Vagina (tissue), 2 donors: ENCODE measurements around the gene DBT. TPM values are rescaled to one million over a fixed set of nuclear protein-coding genes. Genes with fewer than 3 reads are reported as not detected.

Experiments used
- DNase-seq, 2 donors: peaks; one replicate each; pipeline ENCODE4 v3.0.0-alpha.2; 2017; ENCODE audit errors: extremely low spot score in 2 of 2
- H3K27ac ChIP-seq: fragments of 200-600 bp; sonication (generic); one replicate; pipeline ENCODE4 v1.5.1; 2019
- H3K27me3 ChIP-seq: fragments of 200-600 bp; sonication (generic); one replicate; pipeline ENCODE4 v1.5.1; 2019
- H3K36me3 ChIP-seq, 2 donors: fragments of 200-600 bp; sonication (generic); one replicate each; pipeline ENCODE4 v1.5.1; 2017 to 2019
- H3K4me1 ChIP-seq: fragments of 200-600 bp; sonication (generic); one replicate; pipeline ENCODE4 v1.5.1; 2019
- H3K4me3 ChIP-seq, 2 donors: fragments of 200-600 bp; sonication (generic); 1 replicate in 1 of 2; 2 replicates in 1 of 2; pipeline ENCODE4 v1.5.1; 2016 to 2019
- H3K9me3 ChIP-seq: fragments of 200-600 bp; sonication (generic); one replicate; pipeline ENCODE4 v1.5.1; 2019
- POLR2A ChIP-seq, 2 donors: fragments of 450-650 bp; IDR thresholded peaks; one replicate each; pipeline ENCODE4 v1.6.1; 2017; ENCODE audit warnings: antibody characterized with exemption in 2 of 2, mild to moderate bottlenecking in 2 of 2, moderate library complexity in 2 of 2
- POLR2AphosphoS5 ChIP-seq, 2 donors: sonication (generic); formaldehyde crosslinking; IDR thresholded peaks; one replicate each; pipeline ENCODE4 v1.9.0; 2017; ENCODE audit warnings: antibody characterized with exemption in 2 of 2, mild to moderate bottlenecking in 2 of 2, low read depth in 1 of 2; ENCODE audit not compliant: insufficient read depth in 1 of 2
- intact Hi-C: fragments of 100-400 bp; cut with DNase I; formaldehyde crosslinking; loops from one replicate; pipeline ENCODE4 v1.15.1; 2023
- total RNA-seq: library from RNA; depleted of rRNA; stranded (reverse); fragments of >200 nt; gene quantifications from one replicate; pipeline ENCODE4 v1.2.3, GENCODE V29; 2016
- TF ChIP-seq, protein P1 (sequence below), 3 experiments: fragments of 450-650 bp in 2 of 3; fragments of 200-600 bp in 1 of 3; sonication (generic) in 1 of 3; IDR thresholded peaks; one replicate each; pipeline ENCODE4 v1.5.1; 2017 to 2019; ENCODE audit warnings: antibody characterized with exemption in 3 of 3, mild to moderate bottlenecking in 2 of 3, moderate library complexity in 2 of 3

Gene DBT
- total RNA-seq, 1 donor from 2014 or later = 7.4 TPM

DNA sequence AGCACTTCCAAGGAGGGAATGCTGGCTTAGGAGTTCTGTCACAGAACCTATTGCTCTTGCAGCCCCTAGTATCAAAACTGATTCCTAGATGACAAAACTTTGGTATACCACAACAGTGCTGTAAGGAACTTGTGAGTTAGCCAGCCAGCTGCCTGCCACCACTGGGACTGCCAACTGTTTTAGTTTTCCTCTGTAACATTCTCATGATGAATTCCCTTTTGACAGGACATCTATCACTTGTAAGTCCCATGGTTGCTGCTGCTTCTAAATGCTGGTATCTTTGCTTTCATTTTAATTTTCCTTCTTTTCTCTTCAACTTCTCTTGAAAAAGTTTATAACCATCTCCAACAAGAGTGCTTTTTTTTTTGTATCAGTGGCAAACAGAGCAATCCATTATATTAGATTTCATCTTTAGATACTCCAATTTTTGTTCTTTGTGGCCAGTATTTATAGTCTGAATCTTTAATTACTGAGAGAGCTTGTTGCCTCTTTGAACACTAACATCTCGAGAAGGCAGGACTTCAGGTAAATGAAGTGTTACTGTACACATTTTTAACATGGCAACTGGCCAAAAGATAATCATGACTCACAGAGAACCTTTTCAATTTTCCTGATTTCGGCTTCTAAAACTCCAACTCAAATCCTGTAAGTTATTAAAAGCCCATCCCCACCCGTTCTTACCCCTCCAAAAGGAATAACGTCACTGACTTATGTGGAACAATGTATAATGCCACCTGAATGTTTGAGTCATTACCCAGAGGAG, 19.8 kb downstream of the DBT start:
- peaks cover 0 to 30% of the 10 kb centered on the region in 2 donors for H3K36me3 ChIP-seq
- TF ChIP-seq POLR2AphosphoS5 (IDR thresholded peaks at IDR 0.05; ENCODE audit: insufficient read depth in 1 of 2, low read depth in 1 of 2) = no peak
- TF ChIP-seq, protein P1, sequence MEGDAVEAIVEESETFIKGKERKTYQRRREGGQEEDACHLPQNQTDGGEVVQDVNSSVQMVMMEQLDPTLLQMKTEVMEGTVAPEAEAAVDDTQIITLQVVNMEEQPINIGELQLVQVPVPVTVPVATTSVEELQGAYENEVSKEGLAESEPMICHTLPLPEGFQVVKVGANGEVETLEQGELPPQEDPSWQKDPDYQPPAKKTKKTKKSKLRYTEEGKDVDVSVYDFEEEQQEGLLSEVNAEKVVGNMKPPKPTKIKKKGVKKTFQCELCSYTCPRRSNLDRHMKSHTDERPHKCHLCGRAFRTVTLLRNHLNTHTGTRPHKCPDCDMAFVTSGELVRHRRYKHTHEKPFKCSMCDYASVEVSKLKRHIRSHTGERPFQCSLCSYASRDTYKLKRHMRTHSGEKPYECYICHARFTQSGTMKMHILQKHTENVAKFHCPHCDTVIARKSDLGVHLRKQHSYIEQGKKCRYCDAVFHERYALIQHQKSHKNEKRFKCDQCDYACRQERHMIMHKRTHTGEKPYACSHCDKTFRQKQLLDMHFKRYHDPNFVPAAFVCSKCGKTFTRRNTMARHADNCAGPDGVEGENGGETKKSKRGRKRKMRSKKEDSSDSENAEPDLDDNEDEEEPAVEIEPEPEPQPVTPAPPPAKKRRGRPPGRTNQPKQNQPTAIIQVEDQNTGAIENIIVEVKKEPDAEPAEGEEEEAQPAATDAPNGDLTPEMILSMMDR (IDR thresholded peaks at IDR 0.05) = no peak
- no peak for TF ChIP-seq POLR2A (IDR thresholded peaks at IDR 0.05)
- intact Hi-C loops = no loop called here

DNA sequence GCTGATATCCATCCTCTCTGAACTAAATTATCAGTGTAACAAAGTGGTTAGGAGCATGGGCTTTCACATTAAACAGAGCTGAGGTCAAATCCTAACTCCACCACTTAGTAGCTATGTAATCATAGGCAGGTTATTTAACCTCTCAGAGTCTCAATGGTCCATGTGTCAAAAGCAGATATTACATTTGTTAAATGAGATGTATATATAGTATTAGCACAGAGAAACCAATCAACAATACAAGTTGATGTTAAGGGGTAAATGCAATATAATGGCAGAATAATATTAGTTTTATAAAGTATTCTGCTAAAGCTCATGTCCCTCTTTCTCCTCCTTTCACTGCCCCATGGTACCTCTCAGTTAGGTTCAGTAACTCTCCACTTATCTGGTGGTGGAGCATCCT, 27.2 kb downstream of the DBT start:
- no peaks in the 10 kb centered on the region for H3K4me1 ChIP-seq
- TF ChIP-seq, protein P1 (IDR thresholded peaks at IDR 0.05) = no peak
- TF ChIP-seq POLR2A (IDR thresholded peaks at IDR 0.05) (no peak), POLR2AphosphoS5 (IDR thresholded peaks at IDR 0.05; ENCODE audit: insufficient read depth in 1 of 2, low read depth in 1 of 2) (no peak)
- no peak for DNase-seq
- peaks cover 0 to 10% of the 10 kb centered on the region in 2 donors for H3K36me3 ChIP-seq
- H3K4me3 ChIP-seq = no peak overlapping the region
- no peaks in the 10 kb centered on the region for H3K9me3 ChIP-seq
- intact Hi-C loops = no loop called here
- H3K27ac ChIP-seq = no peak overlapping the region
- no peaks in the 10 kb centered on the region for H3K27me3 ChIP-seq

More for the DNA sequence above, 19.8 kb downstream of the DBT start:
- H3K27ac ChIP-seq = no peak overlapping the region
- H3K4me3 ChIP-seq = no peak overlapping the region
- H3K9me3 ChIP-seq = no peaks in the 10 kb centered on the region
- no peaks in the 10 kb centered on the region for H3K27me3 ChIP-seq
- DNase-seq = no peak
- no peaks in the 10 kb centered on the region for H3K4me1 ChIP-seq

DNA sequence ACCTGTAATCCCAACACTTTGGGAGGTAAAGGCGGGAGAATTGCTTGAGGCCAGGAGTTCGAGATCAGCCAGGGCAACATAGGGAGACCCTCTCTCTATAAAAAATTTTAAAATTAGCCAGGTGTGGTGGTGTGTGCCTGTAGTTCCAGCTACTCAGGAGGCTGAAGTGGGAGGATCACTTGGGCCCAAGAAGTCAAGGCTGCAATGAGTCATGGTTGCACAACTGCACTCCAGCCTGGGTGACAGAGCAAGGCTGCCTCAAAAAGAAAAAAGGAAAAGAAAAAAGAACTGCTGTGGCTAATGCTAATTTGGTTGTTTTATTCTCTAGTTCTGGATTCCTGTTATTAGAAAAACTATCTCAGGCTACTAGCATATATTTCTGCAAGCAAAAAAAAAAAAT, 29.8 kb downstream of the DBT start:
- H3K27ac ChIP-seq = no peak overlapping the region
- no peaks in the 10 kb centered on the region for H3K9me3 ChIP-seq
- H3K4me1 ChIP-seq = no peaks in the 10 kb centered on the region
- H3K27me3 ChIP-seq = no peaks in the 10 kb centered on the region
- intact Hi-C loops = no loop called here
- no peak overlapping the region for H3K4me3 ChIP-seq
- DNase-seq = no peak
- TF ChIP-seq POLR2A (IDR thresholded peaks at IDR 0.05) (no peak), POLR2AphosphoS5 (IDR thresholded peaks at IDR 0.05; ENCODE audit: insufficient read depth in 1 of 2, low read depth in 1 of 2) (no peak)
- TF ChIP-seq, protein P1 (IDR thresholded peaks at IDR 0.05) = no peak
- H3K36me3 ChIP-seq = peaks cover 0 to 14% of the 10 kb centered on the region in 2 donors

DNA sequence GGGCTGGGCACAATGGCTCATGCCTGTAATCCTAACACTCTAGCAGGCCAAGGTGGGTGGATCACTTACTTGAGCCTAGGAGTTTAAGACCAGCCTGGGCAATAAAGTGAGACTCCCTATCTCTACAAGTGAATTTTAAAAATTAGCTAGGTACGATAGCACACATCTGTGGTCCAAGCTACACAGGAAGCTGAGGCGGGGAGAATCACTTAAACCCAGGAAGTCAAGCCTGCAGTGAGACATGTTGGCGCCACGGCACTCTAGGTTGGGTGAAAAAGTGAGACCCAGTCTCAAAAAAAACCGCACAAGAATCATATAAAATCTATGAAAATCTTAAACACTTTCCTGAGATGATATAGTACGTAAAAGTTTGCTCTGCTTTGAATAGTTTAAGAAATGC, 30.2 kb downstream of the DBT start:
- Histone ChIP-seq H3K27ac (no peak overlapping the region), H3K9me3 (no peaks in the 10 kb centered on the region), H3K4me1 (no peaks in the 10 kb centered on the region), H3K4me3 (no peak overlapping the region), H3K27me3 (no peaks in the 10 kb centered on the region), H3K36me3 (peaks cover 0 to 19% of the 10 kb centered on the region in 2 donors)
- intact Hi-C loops = no loop called here
- TF ChIP-seq, protein P1 (IDR thresholded peaks at IDR 0.05) = no peak
- TF ChIP-seq POLR2AphosphoS5 (IDR thresholded peaks at IDR 0.05; ENCODE audit: insufficient read depth in 1 of 2, low read depth in 1 of 2) = no peak
- TF ChIP-seq POLR2A (IDR thresholded peaks at IDR 0.05) = no peak
- no peak for DNase-seq

DNA sequence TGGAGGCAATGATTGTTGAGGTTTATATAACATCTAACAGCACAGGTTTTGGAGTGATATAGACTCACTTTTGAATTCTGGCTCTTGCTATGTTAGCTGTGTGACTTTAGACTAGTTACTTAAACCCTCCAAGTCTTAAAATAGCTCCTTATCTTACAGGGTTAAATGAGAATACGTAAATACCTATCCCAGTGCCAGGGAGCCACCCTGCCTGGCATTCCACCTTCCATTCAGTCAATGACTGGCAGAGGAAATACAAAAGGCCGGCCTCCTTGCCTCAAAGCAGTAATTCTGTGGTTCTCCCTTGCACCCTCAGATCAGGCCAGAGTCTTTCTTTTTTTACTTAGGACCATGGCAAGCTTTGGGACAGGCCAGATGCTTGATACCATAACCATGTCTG, 31.8 kb downstream of the DBT start:
- no peaks in the 10 kb centered on the region for H3K4me1 ChIP-seq
- no peak overlapping the region for H3K4me3 ChIP-seq
- no peaks in the 10 kb centered on the region for H3K9me3 ChIP-seq
- H3K27me3 ChIP-seq = no peaks in the 10 kb centered on the region
- peaks cover 4 to 28% of the 10 kb centered on the region in 2 donors for H3K36me3 ChIP-seq
- TF ChIP-seq POLR2A (IDR thresholded peaks at IDR 0.05) (no peak), POLR2AphosphoS5 (IDR thresholded peaks at IDR 0.05; ENCODE audit: insufficient read depth in 1 of 2, low read depth in 1 of 2) (no peak)
- TF ChIP-seq, protein P1 (IDR thresholded peaks at IDR 0.05) = no peak
- no peak for DNase-seq
- intact Hi-C loops = no loop called here
- H3K27ac ChIP-seq = no peak overlapping the region
